HG03064 (cell line): Measurements from ENCODE around the gene SOX2.

ENCODE experiments used
- ATAC-seq: cut with Tn5 transposase; IDR thresholded peaks from one replicate; pipeline ENCODE4 v1.9.1; 2021; ENCODE audit warnings: low read depth; ENCODE audit not compliant: unreplicated experiment

Gene SOX2

GRCh38 chr3:181703601-181704420 is 7.9 kb upstream of the SOX2 start:
- no peak for ATAC-seq

DNA sequence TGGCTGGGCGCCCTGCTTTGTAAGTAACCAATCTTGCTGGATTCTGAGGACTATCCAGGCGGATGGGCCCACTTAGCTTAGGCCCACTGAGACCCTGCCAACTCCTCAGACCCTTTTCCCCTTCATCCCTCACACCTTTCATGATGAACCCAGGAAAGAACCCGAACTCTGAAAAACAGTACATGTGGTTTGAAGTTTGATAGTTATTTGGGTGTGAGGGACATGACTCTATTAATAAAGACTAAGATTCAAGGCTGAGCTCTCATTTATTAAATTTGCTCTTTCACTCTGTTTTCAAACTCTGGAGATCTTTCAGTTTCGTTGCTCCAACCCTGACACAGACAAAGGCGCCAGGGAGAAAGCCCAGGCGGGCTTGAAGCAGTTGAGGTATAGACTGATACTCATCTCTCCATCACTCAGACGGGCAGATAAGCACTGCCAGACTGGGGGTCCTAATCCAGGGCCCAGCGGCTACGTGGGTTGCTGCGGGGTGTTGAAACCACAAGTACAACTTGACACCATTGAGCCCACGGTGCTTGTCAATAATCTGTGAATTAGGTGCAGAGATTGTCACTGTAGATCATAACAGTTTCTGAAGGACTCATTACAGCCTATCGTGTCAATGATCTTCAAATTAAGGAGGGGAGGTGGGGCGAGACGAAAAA is 7.2 kb upstream of the SOX2 start:
- ATAC-seq: no peak

DNA sequence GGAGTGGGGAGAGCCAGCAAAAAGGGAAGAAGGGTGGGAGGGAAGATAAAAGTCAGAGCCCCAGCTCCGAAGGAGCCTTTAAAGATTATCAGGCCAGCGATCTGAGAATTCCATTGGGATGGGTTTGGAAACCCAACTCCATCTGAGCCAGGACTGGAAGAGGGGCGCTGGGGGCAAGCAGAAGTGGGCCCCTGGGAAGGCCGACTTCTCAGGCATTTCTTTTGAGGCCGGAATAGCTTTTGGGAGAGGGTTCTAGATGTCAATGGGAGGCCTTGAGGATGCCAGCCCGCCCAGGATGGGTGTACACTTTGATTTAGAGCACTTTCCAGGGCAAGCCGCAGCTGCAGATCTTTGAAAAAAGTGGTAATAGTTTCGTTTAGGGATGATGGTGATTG is 6.6 kb upstream of the SOX2 start:
- no peak for ATAC-seq

DNA sequence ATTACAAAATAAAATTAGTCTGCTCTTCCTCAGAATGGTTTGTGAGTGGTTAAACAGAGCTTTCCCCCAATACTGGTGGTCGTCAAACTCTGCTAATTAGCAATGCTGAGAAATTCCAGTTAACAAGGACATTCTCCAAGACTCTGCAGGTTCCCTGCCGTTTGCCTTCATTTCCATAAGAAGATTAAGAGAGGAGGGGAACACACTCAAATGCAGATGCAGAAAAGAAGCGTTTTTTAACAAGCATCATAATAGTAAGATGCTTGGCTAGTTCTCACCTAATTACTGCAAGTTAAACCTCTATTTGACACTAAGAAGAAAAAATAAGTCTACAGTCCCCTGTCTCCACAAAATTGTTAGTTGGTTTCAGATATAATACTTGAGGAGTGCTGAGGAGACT is 3.7 kb upstream of the SOX2 start:
- no peak for ATAC-seq

DNA sequence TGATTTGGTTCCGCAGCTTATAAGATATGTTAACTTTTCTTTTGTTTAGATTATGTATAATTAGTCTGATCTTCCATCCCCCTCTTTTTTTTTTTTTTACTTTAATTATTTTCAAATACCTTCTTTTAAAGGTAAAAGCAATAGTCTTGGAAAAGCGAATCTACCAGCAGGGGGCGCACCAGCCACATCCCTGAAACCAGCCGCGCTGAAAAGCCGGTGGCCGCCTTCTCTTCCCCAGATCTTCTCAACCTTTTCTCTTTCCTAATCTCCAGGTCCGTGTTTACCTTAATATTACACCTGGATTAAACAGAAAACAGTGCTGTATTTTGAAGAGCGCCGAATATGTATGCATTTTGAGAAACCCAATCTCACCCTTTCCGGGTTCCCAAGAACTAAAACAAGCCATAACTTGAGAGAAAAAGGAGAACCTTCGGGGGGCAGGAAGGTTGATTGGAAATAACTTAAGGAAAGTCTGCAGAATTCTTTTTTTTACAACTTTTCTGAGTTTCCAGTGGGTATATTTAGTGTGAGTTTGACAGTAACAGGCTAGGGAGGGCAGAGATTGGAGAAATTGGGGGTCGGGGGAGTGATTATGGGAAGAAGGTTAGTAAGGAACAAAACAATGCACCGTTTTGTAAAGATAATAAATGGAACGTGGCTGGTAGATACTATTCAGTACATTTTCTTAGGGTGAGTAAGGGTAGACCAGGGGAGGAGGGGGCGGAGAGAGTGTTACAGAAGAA is 2.0 kb upstream of the SOX2 start:
- ATAC-seq: no peak

GRCh38 chr3:181710345-181711291 is 1.1 kb upstream of the SOX2 start:
- no peak for ATAC-seq

DNA sequence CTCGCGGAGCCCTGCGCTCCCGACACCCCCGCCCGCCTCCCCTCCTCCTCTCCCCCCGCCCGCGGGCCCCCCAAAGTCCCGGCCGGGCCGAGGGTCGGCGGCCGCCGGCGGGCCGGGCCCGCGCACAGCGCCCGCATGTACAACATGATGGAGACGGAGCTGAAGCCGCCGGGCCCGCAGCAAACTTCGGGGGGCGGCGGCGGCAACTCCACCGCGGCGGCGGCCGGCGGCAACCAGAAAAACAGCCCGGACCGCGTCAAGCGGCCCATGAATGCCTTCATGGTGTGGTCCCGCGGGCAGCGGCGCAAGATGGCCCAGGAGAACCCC is 464 bp downstream of the SOX2 start:
- ATAC-seq: no peak

DNA sequence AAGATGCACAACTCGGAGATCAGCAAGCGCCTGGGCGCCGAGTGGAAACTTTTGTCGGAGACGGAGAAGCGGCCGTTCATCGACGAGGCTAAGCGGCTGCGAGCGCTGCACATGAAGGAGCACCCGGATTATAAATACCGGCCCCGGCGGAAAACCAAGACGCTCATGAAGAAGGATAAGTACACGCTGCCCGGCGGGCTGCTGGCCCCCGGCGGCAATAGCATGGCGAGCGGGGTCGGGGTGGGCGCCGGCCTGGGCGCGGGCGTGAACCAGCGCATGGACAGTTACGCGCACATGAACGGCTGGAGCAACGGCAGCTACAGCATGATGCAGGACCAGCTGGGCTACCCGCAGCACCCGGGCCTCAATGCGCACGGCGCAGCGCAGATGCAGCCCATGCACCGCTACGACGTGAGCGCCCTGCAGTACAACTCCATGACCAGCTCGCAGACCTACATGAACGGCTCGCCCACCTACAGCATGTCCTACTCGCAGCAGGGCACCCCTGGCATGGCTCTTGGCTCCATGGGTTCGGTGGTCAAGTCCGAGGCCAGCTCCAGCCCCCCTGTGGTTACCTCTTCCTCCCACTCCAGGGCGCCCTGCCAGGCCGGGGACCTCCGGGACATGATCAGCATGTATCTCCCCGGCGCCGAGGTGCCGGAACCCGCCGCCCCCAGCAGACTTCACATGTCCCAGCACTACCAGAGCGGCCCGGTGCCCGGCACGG is 991 bp downstream of the SOX2 start:
- ATAC-seq: no peak

DNA sequence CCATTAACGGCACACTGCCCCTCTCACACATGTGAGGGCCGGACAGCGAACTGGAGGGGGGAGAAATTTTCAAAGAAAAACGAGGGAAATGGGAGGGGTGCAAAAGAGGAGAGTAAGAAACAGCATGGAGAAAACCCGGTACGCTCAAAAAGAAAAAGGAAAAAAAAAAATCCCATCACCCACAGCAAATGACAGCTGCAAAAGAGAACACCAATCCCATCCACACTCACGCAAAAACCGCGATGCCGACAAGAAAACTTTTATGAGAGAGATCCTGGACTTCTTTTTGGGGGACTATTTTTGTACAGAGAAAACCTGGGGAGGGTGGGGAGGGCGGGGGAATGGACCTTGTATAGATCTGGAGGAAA is 1.5 kb downstream of the SOX2 start:
- no peak for ATAC-seq

- ATAC-seq: no peak
Measured at GRCh38 chr3:181713676-181714612, 2.2 kb downstream of the SOX2 start.

GRCh38 chr3:181715571-181716340 is 4.0 kb downstream of the SOX2 start:
- ATAC-seq: no peak

GRCh38 chr3:181716966-181717365 is 5.2 kb downstream of the SOX2 start:
- no peak for ATAC-seq

DNA sequence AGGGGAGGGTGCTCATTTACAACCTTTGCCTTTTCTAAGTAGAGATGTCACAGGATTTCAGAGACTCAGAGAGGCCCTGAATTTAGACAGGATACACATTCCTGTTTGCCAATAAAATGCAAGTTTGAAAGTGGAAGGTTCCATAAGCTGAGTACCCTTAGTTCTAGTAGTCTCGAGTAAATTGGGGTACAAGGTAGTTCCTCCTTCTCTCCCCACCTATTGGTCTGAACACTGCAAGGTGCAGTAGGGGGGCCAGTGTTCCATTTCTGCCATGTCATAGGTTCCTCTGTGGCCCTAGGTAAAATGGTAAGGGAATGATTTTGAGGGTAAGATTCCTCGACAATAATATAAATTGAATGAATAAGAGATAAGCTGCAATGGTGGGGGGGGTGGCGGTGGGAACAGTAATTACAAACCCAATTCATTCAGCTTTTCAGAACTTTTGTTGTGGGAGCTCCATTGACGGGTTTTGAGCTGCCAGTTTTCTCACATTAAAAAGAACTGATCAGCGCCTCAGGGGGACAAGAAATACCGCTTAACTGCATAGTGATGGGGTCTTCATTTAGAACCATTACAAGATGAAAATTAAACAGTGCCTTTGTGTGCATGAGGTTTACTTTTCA is 5.9 kb downstream of the SOX2 start:
- no peak for ATAC-seq

DNA sequence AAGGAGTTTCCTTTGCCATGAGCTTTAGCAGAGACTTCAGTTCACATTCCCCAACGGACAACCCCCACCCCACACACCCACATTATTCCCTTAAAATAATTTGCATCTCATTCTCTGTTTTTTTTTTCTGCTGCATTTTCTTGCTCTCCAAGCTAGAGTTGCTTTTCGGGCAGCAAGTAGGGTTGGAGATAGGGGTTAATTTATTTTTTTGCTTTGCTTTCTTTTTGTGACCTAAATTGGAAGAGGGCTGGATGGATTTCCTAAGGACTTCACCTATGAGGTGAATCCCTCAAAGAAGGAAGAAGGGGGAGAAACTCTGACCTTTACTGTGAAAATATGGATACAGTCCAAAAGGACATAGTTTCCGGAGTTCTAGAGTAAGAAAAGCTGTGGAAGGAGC is 6.6 kb downstream of the SOX2 start:
- no peak for ATAC-seq

DNA sequence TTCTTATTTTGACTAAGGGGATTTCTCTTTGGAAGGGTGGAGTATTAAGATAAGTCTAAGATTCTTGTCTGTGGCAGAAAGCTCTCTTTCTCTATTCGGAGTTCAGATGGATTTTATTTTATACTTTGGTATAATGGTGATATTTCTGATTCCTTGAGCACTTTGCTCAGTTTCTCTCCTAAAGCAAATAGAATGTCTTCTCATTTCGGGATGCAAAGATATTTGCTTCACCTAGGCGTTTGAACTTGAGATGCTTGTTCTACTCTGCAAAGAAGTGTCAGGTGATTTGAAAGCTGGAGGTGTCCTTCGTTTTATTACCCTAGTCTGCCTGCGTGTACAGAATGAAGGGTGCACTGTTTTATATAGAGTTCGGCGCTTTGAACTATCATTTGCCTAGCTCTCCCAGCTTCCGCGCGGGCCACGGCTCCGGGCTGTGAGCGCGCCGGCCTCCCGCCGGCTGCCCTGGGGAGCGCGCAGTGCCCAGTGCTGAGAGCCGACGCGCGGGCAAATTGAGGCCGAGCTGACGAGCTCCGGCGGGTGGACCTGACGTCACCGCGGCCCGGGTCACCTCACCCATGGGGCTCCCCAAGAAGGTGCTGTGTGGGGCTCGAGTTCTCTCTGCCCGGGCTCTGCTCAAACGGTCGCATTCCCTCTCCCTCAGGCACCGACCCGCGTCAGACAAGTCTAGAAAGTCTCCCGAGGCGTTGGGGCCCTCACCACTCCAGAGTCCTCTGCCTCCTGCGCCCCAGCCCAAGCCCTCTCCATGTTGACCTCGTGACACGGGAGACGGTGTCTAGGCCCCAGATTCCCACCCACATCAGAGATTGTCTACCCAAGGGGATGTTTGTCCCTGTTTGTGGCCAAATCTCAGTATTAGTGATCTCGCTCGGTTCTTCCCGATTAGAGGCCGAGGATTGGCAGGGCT is 7.5 kb downstream of the SOX2 start:
- no peak for ATAC-seq

GRCh38 chr3:181719991-181720680 is 8.4 kb downstream of the SOX2 start:
- ATAC-seq: no peak
